GM12872 (cell line): Measurements from ENCODE around the gene HBG1.

ENCODE experiments used
- TF ChIP-seq, protein P1 (sequence below): IDR thresholded peaks from 3 replicates; pipeline ENCODE4 v1.5.1; 2011; ENCODE audit warnings: low read depth, mild to moderate bottlenecking, low read length, moderate library complexity; ENCODE audit not compliant: insufficient read depth

HBG1 gene

DNA sequence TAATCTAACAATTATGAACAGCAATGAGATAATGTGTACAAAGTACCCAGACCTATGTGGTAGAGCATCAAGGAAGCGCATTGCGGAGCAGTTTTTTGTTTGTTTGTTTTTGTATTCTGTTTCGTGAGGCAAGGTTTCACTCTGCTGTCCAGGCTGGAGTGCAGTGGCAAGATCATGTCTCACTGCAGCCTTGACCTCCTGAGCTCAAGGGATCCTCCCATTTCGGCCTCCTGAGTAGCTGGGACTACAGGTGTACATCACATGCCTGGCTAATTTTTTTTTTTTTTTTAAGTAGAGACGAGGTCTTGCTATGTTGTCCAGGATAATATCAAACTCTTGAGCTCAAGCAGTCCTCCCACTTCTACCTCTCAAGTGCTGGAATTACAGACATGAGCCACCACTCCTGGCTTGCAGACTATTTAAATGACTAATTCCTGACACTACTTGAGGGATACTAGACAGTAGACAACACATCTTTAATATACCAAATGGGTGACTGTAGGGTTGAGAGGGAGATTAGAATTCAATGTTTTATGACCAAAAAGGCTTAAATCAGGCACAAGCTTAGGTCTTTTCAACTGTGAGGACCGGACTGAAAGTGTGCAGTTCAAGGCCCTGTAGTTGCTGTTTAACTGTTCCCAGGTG, 39.4 kb upstream of the HBG1 start:
- TF ChIP-seq, protein P1, sequence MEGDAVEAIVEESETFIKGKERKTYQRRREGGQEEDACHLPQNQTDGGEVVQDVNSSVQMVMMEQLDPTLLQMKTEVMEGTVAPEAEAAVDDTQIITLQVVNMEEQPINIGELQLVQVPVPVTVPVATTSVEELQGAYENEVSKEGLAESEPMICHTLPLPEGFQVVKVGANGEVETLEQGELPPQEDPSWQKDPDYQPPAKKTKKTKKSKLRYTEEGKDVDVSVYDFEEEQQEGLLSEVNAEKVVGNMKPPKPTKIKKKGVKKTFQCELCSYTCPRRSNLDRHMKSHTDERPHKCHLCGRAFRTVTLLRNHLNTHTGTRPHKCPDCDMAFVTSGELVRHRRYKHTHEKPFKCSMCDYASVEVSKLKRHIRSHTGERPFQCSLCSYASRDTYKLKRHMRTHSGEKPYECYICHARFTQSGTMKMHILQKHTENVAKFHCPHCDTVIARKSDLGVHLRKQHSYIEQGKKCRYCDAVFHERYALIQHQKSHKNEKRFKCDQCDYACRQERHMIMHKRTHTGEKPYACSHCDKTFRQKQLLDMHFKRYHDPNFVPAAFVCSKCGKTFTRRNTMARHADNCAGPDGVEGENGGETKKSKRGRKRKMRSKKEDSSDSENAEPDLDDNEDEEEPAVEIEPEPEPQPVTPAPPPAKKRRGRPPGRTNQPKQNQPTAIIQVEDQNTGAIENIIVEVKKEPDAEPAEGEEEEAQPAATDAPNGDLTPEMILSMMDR: no peak

DNA sequence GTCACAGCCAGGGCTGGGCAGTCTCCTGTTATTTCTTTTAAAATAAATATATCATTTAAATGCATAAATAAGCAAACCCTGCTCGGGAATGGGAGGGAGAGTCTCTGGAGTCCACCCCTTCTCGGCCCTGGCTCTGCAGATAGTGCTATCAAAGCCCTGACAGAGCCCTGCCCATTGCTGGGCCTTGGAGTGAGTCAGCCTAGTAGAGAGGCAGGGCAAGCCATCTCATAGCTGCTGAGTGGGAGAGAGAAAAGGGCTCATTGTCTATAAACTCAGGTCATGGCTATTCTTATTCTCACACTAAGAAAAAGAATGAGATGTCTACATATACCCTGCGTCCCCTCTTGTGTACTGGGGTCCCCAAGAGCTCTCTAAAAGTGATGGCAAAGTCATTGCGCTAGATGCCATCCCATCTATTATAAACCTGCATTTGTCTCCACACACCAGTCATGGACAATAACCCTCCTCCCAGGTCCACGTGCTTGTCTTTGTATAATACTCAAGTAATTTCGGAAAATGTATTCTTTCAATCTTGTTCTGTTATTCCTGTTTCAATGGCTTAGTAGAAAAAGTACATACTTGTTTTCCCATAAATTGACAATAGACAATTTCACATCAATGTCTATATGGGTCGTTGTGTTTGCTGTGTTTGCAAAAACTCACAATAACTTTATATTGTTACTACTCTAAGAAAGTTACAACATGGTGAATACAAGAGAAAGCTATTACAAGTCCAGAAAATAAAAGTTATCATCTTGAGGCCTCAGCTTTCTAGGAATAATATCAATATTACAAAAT, 38.6 kb upstream of the HBG1 start:
- TF ChIP-seq, protein P1: no peak

- TF ChIP-seq, protein P1: no peak
Observed at GRCh38 chr11:5286901-5287300, 37.2 kb upstream of the HBG1 start.

GRCh38 chr11:5286351-5286750, 36.7 kb upstream of the HBG1 start:
- TF ChIP-seq, protein P1: no peak

- TF ChIP-seq, protein P1: no peak
Observed at GRCh38 chr11:5285703-5286340, 36.2 kb upstream of the HBG1 start.

DNA sequence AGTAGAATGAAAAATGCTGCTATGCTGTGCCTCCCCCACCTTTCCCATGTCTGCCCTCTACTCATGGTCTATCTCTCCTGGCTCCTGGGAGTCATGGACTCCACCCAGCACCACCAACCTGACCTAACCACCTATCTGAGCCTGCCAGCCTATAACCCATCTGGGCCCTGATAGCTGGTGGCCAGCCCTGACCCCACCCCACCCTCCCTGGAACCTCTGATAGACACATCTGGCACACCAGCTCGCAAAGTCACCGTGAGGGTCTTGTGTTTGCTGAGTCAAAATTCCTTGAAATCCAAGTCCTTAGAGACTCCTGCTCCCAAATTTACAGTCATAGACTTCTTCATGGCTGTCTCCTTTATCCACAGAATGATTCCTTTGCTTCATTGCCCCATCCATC, 35.0 kb upstream of the HBG1 start:
- TF ChIP-seq, protein P1: no peak

GRCh38 chr11:5283882-5284281, 34.2 kb upstream of the HBG1 start:
- TF ChIP-seq, protein P1: no peak
